MM.1S (cell line): Measurements from ENCODE around the gene ZNF22.

Experiments used
- EZH2 ChIP-seq: fragments of 300-600 bp; sonication (generic); optimal IDR thresholded peaks from 2 replicates; pipeline ENCODE3; 2017; ENCODE audit warnings: low read depth, mild to moderate bottlenecking, antibody characterized with exemption, low read length, mixed read lengths
- TF ChIP-seq, protein P1 (sequence below): fragments of 300-600 bp; sonication (generic); IDR thresholded peaks from 2 replicates; pipeline ENCODE4 v1.5.1; 2016; ENCODE audit warnings: antibody characterized with exemption, low read length, mixed read lengths

DNA sequence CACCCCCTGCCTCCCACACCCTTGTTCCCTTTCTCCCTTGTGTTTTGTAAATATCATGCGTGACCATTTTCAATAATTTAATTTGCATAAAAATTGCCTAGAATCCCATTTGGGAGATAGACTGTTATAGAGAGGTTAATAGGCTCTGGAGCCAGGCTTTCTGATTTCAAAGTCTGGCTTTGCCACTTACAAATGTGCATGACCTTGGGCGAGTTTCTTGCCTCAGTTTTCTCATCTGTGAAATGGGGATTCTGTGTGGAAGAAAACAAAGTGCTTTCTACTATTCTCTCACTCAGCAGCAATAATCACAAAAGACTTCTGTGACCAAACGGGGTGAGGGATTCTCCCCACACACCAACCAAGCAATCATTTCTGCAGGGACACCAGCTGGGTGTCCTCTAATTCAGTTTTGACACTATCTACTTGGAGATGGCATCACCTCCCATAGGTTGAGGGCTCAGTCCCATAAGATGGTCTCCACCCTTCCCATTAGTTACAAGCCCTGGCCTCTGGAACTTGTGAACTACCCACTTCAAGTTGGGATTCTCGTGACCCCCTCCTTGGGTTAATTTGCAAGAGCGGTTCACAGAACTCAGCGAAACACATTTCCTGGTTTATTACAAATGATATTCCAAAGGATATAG lies 3.5 kb upstream of the ZNF22 start:
- TF ChIP-seq, protein P1, sequence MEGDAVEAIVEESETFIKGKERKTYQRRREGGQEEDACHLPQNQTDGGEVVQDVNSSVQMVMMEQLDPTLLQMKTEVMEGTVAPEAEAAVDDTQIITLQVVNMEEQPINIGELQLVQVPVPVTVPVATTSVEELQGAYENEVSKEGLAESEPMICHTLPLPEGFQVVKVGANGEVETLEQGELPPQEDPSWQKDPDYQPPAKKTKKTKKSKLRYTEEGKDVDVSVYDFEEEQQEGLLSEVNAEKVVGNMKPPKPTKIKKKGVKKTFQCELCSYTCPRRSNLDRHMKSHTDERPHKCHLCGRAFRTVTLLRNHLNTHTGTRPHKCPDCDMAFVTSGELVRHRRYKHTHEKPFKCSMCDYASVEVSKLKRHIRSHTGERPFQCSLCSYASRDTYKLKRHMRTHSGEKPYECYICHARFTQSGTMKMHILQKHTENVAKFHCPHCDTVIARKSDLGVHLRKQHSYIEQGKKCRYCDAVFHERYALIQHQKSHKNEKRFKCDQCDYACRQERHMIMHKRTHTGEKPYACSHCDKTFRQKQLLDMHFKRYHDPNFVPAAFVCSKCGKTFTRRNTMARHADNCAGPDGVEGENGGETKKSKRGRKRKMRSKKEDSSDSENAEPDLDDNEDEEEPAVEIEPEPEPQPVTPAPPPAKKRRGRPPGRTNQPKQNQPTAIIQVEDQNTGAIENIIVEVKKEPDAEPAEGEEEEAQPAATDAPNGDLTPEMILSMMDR = no peak
- TF ChIP-seq EZH2 = no peak
